HPDE6-E6E7 (cell line): ENCODE data around the gene DOP1B.
A peak's percentile ranks its signal among the peaks of the same experiment; 100 is the strongest.
"Not testable (repeated sequence)": the region's sequence is repeated elsewhere in the genome, so short reads cannot be mapped to it uniquely, and the experiment has no call there.

Experiments
- DNase-seq: peaks from one replicate; pipeline ENCODE4 v3.0.0; 2011; ENCODE audit warnings: missing footprints; ENCODE audit errors: extremely low spot score

The DOP1B gene

GRCh38 chr21:36175771-36176565, 19.3 kb downstream of the DOP1B start:
- DNase-seq = no peak

- DNase-seq = no peak
These were observed 21.7 kb downstream of the DOP1B start for GRCh38 chr21:36178349-36178748.

GRCh38 chr21:36179145-36179544, 22.5 kb downstream of the DOP1B start:
- no peak for DNase-seq

- no peak for DNase-seq
These were observed 24.3 kb downstream of the DOP1B start for GRCh38 chr21:36180963-36181362.

- no peak for DNase-seq
These were observed 26.6 kb downstream of the DOP1B start for GRCh38 chr21:36183144-36183795.

GRCh38 chr21:36184545-36184944, 27.9 kb downstream of the DOP1B start:
- no peak for DNase-seq

GRCh38 chr21:36185523-36185922, 28.9 kb downstream of the DOP1B start:
- DNase-seq = no peak

GRCh38 chr21:36186081-36186480, 29.5 kb downstream of the DOP1B start:
- DNase-seq = no peak

- DNase-seq = no peak
These were observed 30.1 kb downstream of the DOP1B start for GRCh38 chr21:36186506-36187399.

- DNase-seq = no peak
These were observed 31.6 kb downstream of the DOP1B start for GRCh38 chr21:36188081-36188681.

GRCh38 chr21:36188937-36189336, 32.3 kb downstream of the DOP1B start:
- no peak for DNase-seq

GRCh38 chr21:36190736-36191135, 34.1 kb downstream of the DOP1B start:
- DNase-seq = no peak

GRCh38 chr21:36193200-36193599, 36.6 kb downstream of the DOP1B start:
- DNase-seq = peak; percentile 23

GRCh38 chr21:36194024-36194423, 37.4 kb downstream of the DOP1B start:
- no peak for DNase-seq

- DNase-seq = no peak
These were observed 39.0 kb downstream of the DOP1B start for GRCh38 chr21:36195613-36196012.

- DNase-seq = no peak
These were observed 42.4 kb downstream of the DOP1B start for GRCh38 chr21:36199021-36199420.

GRCh38 chr21:36199575-36199974, 43.0 kb downstream of the DOP1B start:
- not testable (repeated sequence) for DNase-seq

GRCh38 chr21:36200081-36200561, 43.5 kb downstream of the DOP1B start:
- no peak for DNase-seq

GRCh38 chr21:36202726-36203602, 46.3 kb downstream of the DOP1B start:
- no peak for DNase-seq

GRCh38 chr21:36203603-36203889, 46.9 kb downstream of the DOP1B start:
- peak; percentile 86 for DNase-seq

GRCh38 chr21:36204980-36205379, 48.4 kb downstream of the DOP1B start:
- DNase-seq = no peak
